Kidney (tissue), 14 donors: ENCODE measurements around the gene ZFP69B. TPM values are rescaled to one million over a fixed set of nuclear protein-coding genes. Genes with fewer than 3 reads are reported as not detected.
"Not testable (repeated sequence)": the region's sequence is repeated elsewhere in the genome, so short reads cannot be mapped to it uniquely, and the experiment has no call there.

Experiments
- DNase-seq, 5 donors: peaks; one replicate each; pipeline ENCODE4 v3.0.0-alpha.2; 2013 to 2020
- FAIRE-seq: peaks from 2 replicates; lab custom pipeline; 2012; peaks lifted over from hg19 to GRCh38; lab: Jason Lieb, UNC
- H3K27ac ChIP-seq, 2 donors: one replicate each; pipeline ENCODE4 v1.7.0; 2013; ENCODE audit warnings: low read depth in 2 of 2, low read length in 2 of 2, inconsistent platforms in 1 of 2
- H3K27me3 ChIP-seq: one replicate; pipeline ENCODE4 v1.7.1; 2013; ENCODE audit warnings: low read length, inconsistent platforms; ENCODE audit not compliant: control insufficient read depth, insufficient read depth
- H3K36me3 ChIP-seq, 3 donors: one replicate each; pipeline versions ENCODE4 v1.7.0 to v1.7.1; 2013; ENCODE audit warnings: low read length in 3 of 3, control low read depth in 1 of 3, inconsistent platforms in 1 of 3; ENCODE audit not compliant: insufficient read depth in 3 of 3, control insufficient read depth in 2 of 3
- H3K4me1 ChIP-seq, 3 donors: one replicate each; pipeline versions ENCODE4 v1.7.0 to v1.7.1; 2013; ENCODE audit warnings: low read length in 3 of 3, inconsistent platforms in 1 of 3, low read depth in 1 of 3; ENCODE audit not compliant: control insufficient read depth in 2 of 3, insufficient read depth in 2 of 3
- H3K4me3 ChIP-seq, 3 donors: one replicate each; pipeline versions ENCODE4 v1.7.0 to v1.8.1; 2013; ENCODE audit warnings: low read length in 3 of 3, control low read depth in 1 of 3, inconsistent platforms in 1 of 3
- H3K9ac ChIP-seq, 3 donors: one replicate each; pipeline versions ENCODE4 v1.7.0 to v1.7.1; 2013; ENCODE audit warnings: low read length in 3 of 3, control low read depth in 1 of 3, inconsistent platforms in 1 of 3
- H3K9me3 ChIP-seq, 3 donors: one replicate each; pipeline versions ENCODE4 v1.7.0 to v1.7.1; 2013; ENCODE audit warnings: low read length in 3 of 3, control low read depth in 1 of 3, inconsistent platforms in 1 of 3; ENCODE audit not compliant: control insufficient read depth in 2 of 3, insufficient read depth in 1 of 3
- CTCF ChIP-seq: IDR thresholded peaks from 3 replicates; pipeline ENCODE4 v1.5.1; 2012; ENCODE audit warnings: mild to moderate bottlenecking, moderate library complexity, borderline replicate concordance; ENCODE audit not compliant: insufficient read depth; ENCODE audit errors: extremely low read depth
- intact Hi-C: fragments of 100-400 bp; cut with DNase I; formaldehyde crosslinking; loops from one replicate; pipeline ENCODE4 v1.11.1; 2022
- polyA plus RNA-seq: library from polyadenylated mRNA; stranded (reverse); fragments of 350-450 nt; fragmentation: Illumina TruSeq; extraction: RNeasy Lipid Tissue Mini Kit (QIAGEN cat#74804); gene quantifications from one replicate; pipeline ENCODE4 v1.2.3, GENCODE V29; 2014; ENCODE audit warnings: low read depth, low replicate concordance; ENCODE audit not compliant: insufficient read depth
- total RNA-seq: library from RNA; stranded (reverse); fragmentation: NEBNext Ultra II Directional; extraction: Animal tissue kit (Norgen Biotek cat#: 25700); gene quantifications from one replicate; pipeline ENCODE4 v1.2.1, GENCODE V29; 2021
- donor health status: control.
- donor health status: control.
- donor health status: control.
- donor health status: control.
- donor health status: control.
- donor health status: DM: yes; HTN: yes; CAD: no.
- donor health status: Normal renal cell carcinoma (clear cell type).

Gene ZFP69B
- total and polyA plus RNA-seq, 2 donors from 2014 or later = 0.62 to 2.1 TPM

- no peak for TF ChIP-seq CTCF
- FAIRE-seq = no peak
- H3K27me3 ChIP-seq = no peaks in the 10 kb centered on the region
Measured at GRCh38 chr1:40479156-40479555, 28.9 kb downstream of the ZFP69B start.

GRCh38 chr1:40495315-40495903 lies 45.1 kb downstream of the ZFP69B start:
- DNase-seq (no peak), FAIRE-seq (no peak)
- H3K4me3 ChIP-seq = no peak overlapping the region
- no peak for TF ChIP-seq CTCF
- no peak overlapping the region for H3K9ac ChIP-seq
- peaks cover 7 to 17% (median 7%) of the 10 kb centered on the region in 3 donors for H3K36me3 ChIP-seq
- intact Hi-C loops = no loop called here
- H3K9me3 ChIP-seq = peaks cover 3 to 53% (median 20%) of the 10 kb centered on the region in 3 donors
- no peak overlapping the region for H3K27ac ChIP-seq
- H3K4me1 ChIP-seq = no peaks in the 10 kb centered on the region
- H3K27me3 ChIP-seq = no peaks in the 10 kb centered on the region

More at GRCh38 chr1:40479156-40479555, 28.9 kb downstream of the ZFP69B start:
- no peak for DNase-seq
- H3K4me3 ChIP-seq = no peak overlapping the region
- H3K4me1 ChIP-seq = no peaks in the 10 kb centered on the region
- H3K36me3 ChIP-seq = peaks cover 0 to 3% (median 0%) of the 10 kb centered on the region in 3 donors
- no peak overlapping the region for H3K27ac ChIP-seq
- H3K9me3 ChIP-seq = peaks cover 0 to 4% (median 4%) of the 10 kb centered on the region in 3 donors
- H3K9ac ChIP-seq = no peak overlapping the region
- intact Hi-C loops = no loop called here

- intact Hi-C loops, FAIRE-seq, H3K9ac ChIP-seq, H3K4me1 ChIP-seq, H3K4me3 ChIP-seq, H3K36me3 ChIP-seq, H3K27ac ChIP-seq, H3K27me3 ChIP-seq, DNase-seq: not testable (repeated sequence)
- H3K9me3 ChIP-seq = peaks cover 0 to 24% (median 0%) of the 10 kb centered on the region in 3 donors
Measured at GRCh38 chr1:40502651-40503050, 52.4 kb downstream of the ZFP69B start.

GRCh38 chr1:40507973-40508372 lies 57.7 kb downstream of the ZFP69B start:
- Histone ChIP-seq H3K27me3 (no peaks in the 10 kb centered on the region), H3K4me3 (peak overlapping the region; percentile 79 to 82 (median 82)), H3K36me3 (no peaks in the 10 kb centered on the region), H3K9me3 (peaks cover 0 to 3% (median 0%) of the 10 kb centered on the region in 3 donors), H3K27ac (no peak overlapping the region), H3K9ac (peak overlapping the region; percentile 43 to 91 (median 71)), H3K4me1 (peaks cover 0 to 4% (median 0%) of the 10 kb centered on the region in 3 donors)
- no peak for FAIRE-seq
- DNase-seq = no peak
- intact Hi-C loops = no loop called here
- no peak for TF ChIP-seq CTCF
